Suppressor macrophage (primary cell): ENCODE measurements around the gene SPATA21.
A peak's percentile ranks its signal among the peaks of the same experiment; 100 is the strongest.

Source experiments
- DNase-seq, 4 experiments: peaks; one replicate each; pipeline ENCODE4 v3.0.0-alpha.2; 2020 to 2022

Gene SPATA21

DNA sequence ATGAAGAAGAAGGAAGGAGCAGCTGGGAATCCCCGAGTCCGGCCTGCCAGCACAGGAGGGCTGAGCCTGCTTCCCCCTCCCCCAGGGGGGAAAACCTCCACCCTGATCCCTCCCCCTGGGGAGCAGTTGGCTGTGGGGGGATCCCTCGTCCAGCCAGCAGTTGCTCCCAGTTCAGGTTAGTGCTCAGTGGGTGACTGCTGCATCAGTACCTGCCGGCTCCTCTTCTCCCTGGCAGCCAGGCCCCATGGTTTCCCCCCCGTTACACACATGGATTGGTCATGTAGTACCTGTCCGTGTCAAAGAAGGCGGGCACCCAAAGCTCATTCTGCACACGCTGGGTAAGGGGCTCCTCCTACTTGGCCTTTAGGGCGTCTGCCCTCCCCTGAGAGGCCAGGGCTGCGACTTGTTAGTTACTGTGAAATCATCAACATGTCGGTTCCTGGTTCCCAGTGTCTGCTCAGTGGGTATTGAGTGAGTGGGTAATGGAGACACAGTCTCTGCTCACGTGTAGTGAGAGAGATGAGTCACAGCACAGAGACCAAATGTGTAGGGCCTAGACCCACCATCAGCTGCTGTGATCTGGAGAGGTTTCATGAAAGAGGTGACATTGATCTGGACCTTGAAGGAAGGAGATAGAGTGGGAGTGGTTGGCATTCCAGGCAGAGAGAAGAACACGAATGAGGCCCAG is 14.8 kb upstream of the SPATA21 start:
- DNase-seq: no peak

- no peak for DNase-seq
Measured at GRCh38 chr1:16450863-16451481, 13.7 kb upstream of the SPATA21 start.

GRCh38 chr1:16449666-16450065 is 12.4 kb upstream of the SPATA21 start:
- no peak for DNase-seq

GRCh38 chr1:16449065-16449464 is 11.8 kb upstream of the SPATA21 start:
- no peak for DNase-seq

GRCh38 chr1:16447641-16448040 is 10.4 kb upstream of the SPATA21 start:
- DNase-seq: no peak

GRCh38 chr1:16446116-16446515 is 8.9 kb upstream of the SPATA21 start:
- no peak for DNase-seq

DNA sequence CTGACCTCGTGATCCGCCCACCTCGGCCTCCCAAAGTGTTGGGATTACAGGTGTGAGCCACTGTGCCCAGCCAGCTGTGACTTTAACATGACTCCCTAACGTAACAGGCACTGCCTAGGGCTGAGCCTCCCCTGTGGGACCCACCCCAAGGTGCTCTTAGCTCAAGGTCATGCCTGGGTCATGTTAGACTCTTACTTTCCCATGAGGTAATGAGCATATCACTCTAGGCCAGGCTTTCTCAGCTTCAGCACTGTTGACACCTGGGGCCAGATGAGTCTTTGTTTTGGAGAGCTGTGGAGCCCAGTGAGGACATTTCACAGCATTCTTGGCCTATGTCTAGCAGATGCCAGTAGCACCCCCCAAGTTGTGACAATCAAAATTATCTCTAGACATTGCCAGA is 7.8 kb upstream of the SPATA21 start:
- DNase-seq: no peak

DNA sequence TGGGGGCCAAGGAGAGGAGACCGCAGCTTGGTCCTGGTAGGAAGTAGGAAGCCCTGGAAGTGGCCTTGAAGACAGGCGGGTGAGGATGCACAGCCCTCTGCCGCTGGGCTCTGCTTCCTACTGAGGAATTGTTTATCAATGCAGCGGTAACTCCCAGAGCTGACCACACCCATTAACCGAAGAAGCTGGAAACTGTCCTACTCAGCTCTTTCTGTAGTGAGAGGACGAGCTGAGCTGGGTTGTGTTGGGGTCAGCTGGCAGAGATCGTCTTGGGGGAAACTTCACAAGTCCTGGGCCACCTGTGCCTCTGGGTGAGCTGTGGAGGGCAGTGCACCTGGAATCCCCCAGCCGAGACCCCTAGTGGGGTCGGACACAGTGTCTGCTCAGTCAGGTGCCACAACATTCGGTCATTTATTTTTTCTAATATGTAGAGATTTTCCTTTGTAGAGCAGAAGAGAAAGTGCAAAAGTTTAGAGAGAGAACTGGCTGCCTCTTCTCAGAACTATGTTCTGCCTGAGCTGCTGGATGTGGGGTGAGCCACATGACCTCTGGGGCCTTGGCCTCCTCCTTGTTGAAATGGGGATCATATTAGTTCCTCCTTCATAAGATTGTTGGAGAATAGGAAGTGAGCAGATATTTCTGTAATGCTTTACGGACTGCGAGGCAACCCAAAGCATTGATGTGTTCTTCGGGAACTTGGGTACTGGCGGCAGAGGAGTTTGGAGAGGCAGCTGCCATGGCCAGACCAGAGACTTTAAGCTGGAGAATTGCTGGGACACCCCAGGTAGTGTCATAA is 6.9 kb upstream of the SPATA21 start:
- peak; percentile 75 to 87 (median 86) for DNase-seq

DNA sequence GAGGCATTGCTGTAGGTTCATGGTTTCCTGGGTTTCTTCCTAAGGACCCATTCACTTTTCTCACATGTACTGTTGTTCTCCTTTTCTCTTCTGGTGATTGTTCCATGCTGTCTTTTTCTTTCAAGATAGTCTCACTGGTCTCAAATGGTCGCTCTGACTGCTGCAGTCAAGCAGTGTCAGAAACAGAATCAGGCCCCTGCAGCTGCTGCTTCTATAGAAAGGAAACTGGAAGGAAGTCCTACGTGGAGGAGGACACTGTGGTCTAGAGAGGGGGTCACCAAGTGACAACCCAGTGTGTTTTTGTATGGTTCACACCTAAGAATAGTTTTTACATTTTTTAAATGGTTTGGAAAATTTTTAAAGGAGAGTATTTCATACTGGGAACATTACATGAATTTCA is 5.7 kb upstream of the SPATA21 start:
- DNase-seq: no peak

- DNase-seq: peak; percentile 70 to 89 (median 82)
Measured at GRCh38 chr1:16442265-16442664, 5.0 kb upstream of the SPATA21 start.

DNA sequence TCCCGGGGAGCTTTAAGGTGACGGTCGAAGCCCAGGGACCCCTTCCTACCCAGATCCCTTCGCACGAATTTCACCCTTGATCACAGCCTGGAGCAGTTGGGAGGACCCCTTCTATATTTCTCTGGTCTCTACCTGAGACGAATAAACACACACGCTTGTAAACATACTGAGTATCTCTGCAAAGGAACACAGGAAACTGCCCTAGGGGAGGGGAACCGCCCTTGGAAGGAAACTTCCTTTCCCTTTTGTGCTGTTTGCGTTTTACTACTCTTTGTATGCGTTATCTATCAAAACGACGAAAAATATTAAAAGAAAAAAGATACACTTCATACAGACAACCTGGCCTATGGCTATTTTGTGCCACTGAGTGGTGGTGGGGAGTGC is 4.0 kb upstream of the SPATA21 start:
- DNase-seq: peak in 3 of 4 experiments; percentile 14 to 47 (median 24)

DNA sequence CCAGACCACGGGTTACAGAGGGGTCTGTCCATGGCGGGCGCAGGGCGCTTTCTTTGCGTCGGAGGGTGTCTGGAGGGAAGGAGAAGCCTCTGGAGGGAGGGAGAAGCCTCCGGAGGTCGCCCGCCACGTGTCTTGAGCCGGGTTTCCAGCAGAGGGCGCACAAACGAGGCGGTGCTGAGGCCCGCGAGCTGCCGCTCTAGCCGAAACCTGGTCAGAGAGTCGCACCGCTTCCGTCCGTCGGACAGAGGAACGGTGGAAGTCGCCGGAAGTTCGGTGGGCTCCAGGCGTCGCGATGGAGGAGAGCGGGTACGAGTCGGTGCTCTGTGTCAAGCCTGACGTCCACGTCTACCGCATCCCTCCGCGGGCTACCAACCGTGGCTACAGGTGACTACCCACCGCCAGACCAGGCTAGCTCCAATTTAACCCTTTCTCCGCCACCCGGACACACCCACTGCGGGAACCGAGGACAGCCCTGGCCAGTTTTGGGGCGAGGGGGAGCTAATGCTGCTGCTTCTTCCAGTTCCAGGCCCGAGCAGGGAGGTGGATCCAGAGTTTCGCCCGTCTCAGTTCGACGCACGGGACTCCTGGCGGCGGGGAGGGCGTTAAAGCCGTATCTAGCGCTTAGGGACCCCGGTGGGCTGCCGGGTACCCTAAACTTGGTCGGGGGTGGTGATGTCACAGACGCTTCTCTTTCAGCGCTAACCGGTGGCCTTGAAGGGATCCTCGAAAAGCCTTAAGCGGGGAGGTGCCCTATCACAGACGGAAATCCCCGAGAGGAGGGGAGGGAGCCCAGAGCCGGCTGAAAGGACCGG is 3.5 kb upstream of the SPATA21 start, which contains the start of gene NECAP2:
NECAP2 (plus strand) TSS at position 255 of the 812 bp plus-strand sequence; CDS start at position 293, 38 bp downstream.
- peak; percentile 96 to 98 (median 97) for DNase-seq

DNA sequence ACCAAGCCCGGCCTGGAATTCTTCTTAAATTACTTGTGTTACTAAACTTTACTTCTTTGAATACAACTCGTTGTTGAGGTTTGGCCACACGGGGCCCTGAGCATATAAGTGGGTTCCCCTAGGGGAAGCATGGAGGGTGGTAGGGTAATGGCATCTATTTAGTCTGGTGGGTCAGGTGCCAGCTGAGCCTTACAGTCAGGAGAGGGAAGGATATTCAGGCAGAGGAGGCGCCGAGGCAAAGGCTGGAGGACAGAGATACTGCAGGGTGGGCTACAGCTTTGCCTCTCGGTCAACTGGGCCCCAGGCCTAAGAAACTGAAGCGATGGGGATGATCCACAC is 2.9 kb upstream of the SPATA21 start:
- DNase-seq: peak in 2 of 4 experiments; percentile 12 to 19

GRCh38 chr1:16438924-16439323 is 1.7 kb upstream of the SPATA21 start:
- peak in 3 of 4 experiments; percentile 22 to 78 (median 47) for DNase-seq

DNA sequence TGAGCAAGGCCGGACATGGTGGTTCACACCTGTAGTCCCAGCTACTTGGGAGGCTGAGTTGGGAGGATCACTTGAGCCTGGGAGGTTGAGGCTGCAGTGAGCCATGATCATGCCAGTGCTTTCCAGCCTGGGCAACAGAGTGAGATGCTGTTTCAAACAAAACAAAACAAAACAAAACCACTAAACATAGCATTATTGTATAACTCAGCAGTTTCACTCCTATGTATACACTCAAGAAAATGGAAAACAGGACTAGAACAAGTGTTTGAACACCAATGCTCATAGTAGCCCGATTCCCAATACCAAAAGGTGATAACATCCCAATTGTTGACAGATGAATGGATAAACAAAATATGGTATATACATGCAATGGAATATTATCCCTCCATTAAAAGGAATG is 1.3 kb upstream of the SPATA21 start:
- DNase-seq: no peak

GRCh38 chr1:16434501-16434900 is 2.7 kb downstream of the SPATA21 start:
- DNase-seq: no peak

DNA sequence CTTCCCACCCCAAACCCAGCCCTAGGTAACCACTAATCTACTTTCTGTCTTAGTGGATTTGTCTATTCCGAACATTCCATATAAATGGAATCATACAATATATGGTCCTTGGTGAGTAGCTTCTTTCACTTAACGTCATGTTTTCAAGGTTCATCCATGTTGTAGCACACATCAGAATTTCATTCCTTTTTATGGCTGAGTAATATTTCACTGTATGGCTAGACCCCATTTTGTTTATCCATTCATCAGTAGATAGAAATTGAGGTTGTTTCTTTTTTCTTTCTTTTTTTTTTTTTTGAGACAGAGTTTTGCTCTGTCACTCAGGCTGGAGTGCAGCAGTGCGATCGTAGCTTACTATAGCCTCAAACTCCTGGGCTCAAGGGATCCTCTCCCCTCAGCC is 3.2 kb downstream of the SPATA21 start:
- no peak for DNase-seq

GRCh38 chr1:16433030-16433429 is 4.2 kb downstream of the SPATA21 start:
- peak; percentile 52 to 79 (median 64) for DNase-seq

DNA sequence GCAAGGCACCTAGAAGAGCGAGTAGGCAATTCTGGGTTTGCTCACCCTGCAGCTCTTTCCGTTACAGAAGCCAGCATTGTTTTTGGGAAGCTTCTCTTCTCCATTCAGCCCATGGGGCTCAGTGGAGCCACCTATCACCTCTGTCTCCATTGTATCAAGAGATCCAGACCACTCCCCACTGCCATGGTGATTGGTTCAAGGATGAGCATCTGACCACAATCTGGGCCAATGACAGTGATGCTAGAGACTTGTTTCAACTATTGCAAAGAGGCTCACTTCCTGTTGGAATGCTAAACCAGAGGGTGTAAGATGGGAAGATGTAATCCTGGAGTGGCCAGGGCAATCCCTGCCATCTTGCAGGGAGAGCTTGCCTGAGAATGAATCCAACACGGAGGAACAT is 6.6 kb downstream of the SPATA21 start:
- DNase-seq: no peak

GRCh38 chr1:16425125-16426025 is 11.8 kb downstream of the SPATA21 start:
- no peak for DNase-seq

DNA sequence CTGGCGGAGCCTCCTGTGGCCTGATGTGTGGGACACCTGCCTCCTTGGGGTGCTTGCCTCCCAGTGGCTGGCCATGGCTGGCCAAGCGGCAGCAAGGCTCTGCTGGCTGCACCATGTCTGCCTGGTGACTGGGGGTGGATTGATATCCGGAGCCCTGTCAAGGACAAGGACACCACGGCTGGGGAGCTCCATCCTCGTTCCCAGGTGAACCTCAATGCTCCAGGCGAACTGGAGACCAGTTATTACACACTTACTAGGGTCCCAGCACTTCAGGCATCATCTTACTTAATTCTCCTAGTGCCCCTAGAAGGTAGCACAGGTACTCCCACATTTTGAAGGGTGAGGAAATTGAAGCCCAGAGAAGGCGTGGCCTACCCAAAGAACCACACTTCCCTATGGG is 15.2 kb downstream of the SPATA21 start:
- DNase-seq: no peak

- no peak for DNase-seq
Measured at GRCh38 chr1:16421201-16421600, 16.0 kb downstream of the SPATA21 start.
